Measurements from ENCODE around the gene GRB2. TPM values are rescaled to one million over a fixed set of nuclear protein-coding genes. Genes with fewer than 3 reads are reported as not detected.
A peak's percentile ranks its signal among the peaks of the same experiment; 100 is the strongest.

Gene GRB2
- total RNA-seq, 2 experiments from 2014 or later = 244 to 308 TPM

- Histone ChIP-seq H3K4me3 (ENCODE audit: low read depth, low read length, poor library complexity, severe bottlenecking) (no peak overlapping the region), H3K4me1 (ENCODE audit: insufficient read depth, low read length, poor library complexity, severe bottlenecking) (peaks cover 35% of the 10 kb centered on the region), H3K36me3 (ENCODE audit: insufficient read depth, low read length) (peaks cover 7% of the 10 kb centered on the region; the same call in 1 of the 2 replicates), H4K20me1 (ENCODE audit: insufficient read depth, low read length) (no peaks in the 10 kb centered on the region), H3K27ac (ENCODE audit: low read depth, low read length, poor library complexity, severe bottlenecking) (no peak overlapping the region), H3K4me2 (ENCODE audit: low read length) (no peak overlapping the region), H3K9me3 (ENCODE audit: low read length) (no peaks in the 10 kb centered on the region), H3K79me2 (ENCODE audit: insufficient read depth, low read depth, low read length) (no peaks in the 10 kb centered on the region), H2AFZ (ENCODE audit: low read length) (no peak overlapping the region), H3K9me2 (ENCODE audit: insufficient read depth, low read length) (no peaks in the 10 kb centered on the region)
- no TSS peak for BruUV-seq (replicated peaks)
- ChIA-PET POLR2A (no interaction called here), CTCF (ENCODE audit: unreplicated experiment) (no interaction called here)
- intact Hi-C loops (cut with micrococcal nuclease; ENCODE audit: unreplicated experiment) = no loop called here
- TF ChIP-seq EZH2phosphoT487 (IDR thresholded peaks at IDR 0.05; ENCODE audit: borderline replicate concordance, low read depth, low read length) = no peak
- no peak for TF ChIP-seq CTCF (conservative IDR thresholded peaks at IDR 0.05; ENCODE audit: low read length)
- no peak for DNase-seq (ENCODE audit: low spot score)
Observed at GRCh38 chr17:75301502-75302206, 103.8 kb downstream of the GRB2 start.

GRCh38 chr17:75301049-75301448 lies 104.4 kb downstream of the GRB2 start:
- Histone ChIP-seq H2AFZ (ENCODE audit: low read length) (no peak overlapping the region), H3K9me2 (ENCODE audit: insufficient read depth, low read length) (no peaks in the 10 kb centered on the region), H3K4me2 (ENCODE audit: low read length) (no peak overlapping the region), H3K9me3 (ENCODE audit: low read length) (no peaks in the 10 kb centered on the region), H3K36me3 (ENCODE audit: insufficient read depth, low read length) (peaks cover 7% of the 10 kb centered on the region; the same call in 1 of the 2 replicates), H3K4me1 (ENCODE audit: insufficient read depth, low read length, poor library complexity, severe bottlenecking) (peaks cover 41% of the 10 kb centered on the region), H4K20me1 (ENCODE audit: insufficient read depth, low read length) (no peaks in the 10 kb centered on the region), H3K79me2 (ENCODE audit: insufficient read depth, low read depth, low read length) (no peaks in the 10 kb centered on the region), H3K4me3 (ENCODE audit: low read depth, low read length, poor library complexity, severe bottlenecking) (no peak overlapping the region), H3K27ac (ENCODE audit: low read depth, low read length, poor library complexity, severe bottlenecking) (no peak overlapping the region)
- ChIA-PET POLR2A (interaction anchor here (0.8 to 5.8 kb wide), 3 partner anchors 11 to 38 kb away, joined by 3 to 108 read pairs (median 10); no protein-coding TSS in a partner anchor), CTCF (ENCODE audit: unreplicated experiment) (no interaction called here)
- no TSS peak for BruUV-seq (replicated peaks)
- intact Hi-C loops (cut with micrococcal nuclease; ENCODE audit: unreplicated experiment) = no loop called here
- no peak for TF ChIP-seq EZH2phosphoT487 (IDR thresholded peaks at IDR 0.05; ENCODE audit: borderline replicate concordance, low read depth, low read length)
- no peak for TF ChIP-seq CTCF (conservative IDR thresholded peaks at IDR 0.05; ENCODE audit: low read length)
- no peak for DNase-seq (ENCODE audit: low spot score)

- no peaks in the 10 kb centered on the region for H3K9me2 ChIP-seq (ENCODE audit: insufficient read depth, low read length)
- ChIA-PET POLR2A (interaction anchor here (0.6 to 5.8 kb wide), 10 partner anchors 10 to 109 kb away, joined by 3 to 108 read pairs (median 4); no protein-coding TSS in a partner anchor), CTCF (ENCODE audit: unreplicated experiment) (no interaction called here)
- peaks cover 7% of the 10 kb centered on the region; the same call in 1 of the 2 replicates for H3K36me3 ChIP-seq (ENCODE audit: insufficient read depth, low read length)
- TF ChIP-seq CTCF (conservative IDR thresholded peaks at IDR 0.05; ENCODE audit: low read length) = no peak
- no peak for TF ChIP-seq EZH2phosphoT487 (IDR thresholded peaks at IDR 0.05; ENCODE audit: borderline replicate concordance, low read depth, low read length)
- intact Hi-C loops (cut with micrococcal nuclease; ENCODE audit: unreplicated experiment) = no loop called here
- peak overlapping the region; percentile 28 for H3K27ac ChIP-seq (ENCODE audit: low read depth, low read length, poor library complexity, severe bottlenecking)
- H3K4me3 ChIP-seq (ENCODE audit: low read depth, low read length, poor library complexity, severe bottlenecking) = no peak overlapping the region
- H3K9me3 ChIP-seq (ENCODE audit: low read length) = no peaks in the 10 kb centered on the region
- no peaks in the 10 kb centered on the region for H3K79me2 ChIP-seq (ENCODE audit: insufficient read depth, low read depth, low read length)
- H4K20me1 ChIP-seq (ENCODE audit: insufficient read depth, low read length) = no peaks in the 10 kb centered on the region
- no peak for DNase-seq (ENCODE audit: low spot score)
- no TSS peak for BruUV-seq (replicated peaks)
- no peak overlapping the region for H3K4me2 ChIP-seq (ENCODE audit: low read length)
- H3K4me1 ChIP-seq (ENCODE audit: insufficient read depth, low read length, poor library complexity, severe bottlenecking) = peaks cover 48% of the 10 kb centered on the region
- H2AFZ ChIP-seq (ENCODE audit: low read length) = no peak overlapping the region
Observed at GRCh38 chr17:75300280-75300679, 105.2 kb downstream of the GRB2 start.

Measured in OCI-LY7 (cell line).